ENCODE data around the gene SLC8A1. TPM values are rescaled to one million over a fixed set of nuclear protein-coding genes. Genes with fewer than 3 reads are reported as not detected.

SLC8A1 gene
- total RNA-seq, 1 donor from 2014 or later, result 1.9 TPM

GRCh38 chr2:40244251-40244650, 207.6 kb downstream of the SLC8A1 start:
- Mint-ChIP-seq H3K27ac (ENCODE audit: unreplicated experiment) (no peak overlapping the region), H3K9me3 (ENCODE audit: unreplicated experiment) (no peaks in the 10 kb centered on the region), H3K27me3 (ENCODE audit: unreplicated experiment) (no peaks in the 10 kb centered on the region), H3K36me3 (ENCODE audit: unreplicated experiment) (no peaks in the 10 kb centered on the region), H3K4me3 (ENCODE audit: unreplicated experiment) (no peak overlapping the region), H3K4me1 (ENCODE audit: low read depth, unreplicated experiment) (no peaks in the 10 kb centered on the region)
- no peak for DNase-seq
- no peak for TF ChIP-seq CTCF (IDR thresholded peaks at IDR 0.05; ENCODE audit: partially characterized antibody, unreplicated experiment)

GRCh38 chr2:40243581-40244187, 208.2 kb downstream of the SLC8A1 start:
- no peaks in the 10 kb centered on the region for H3K9me3 Mint-ChIP-seq (ENCODE audit: unreplicated experiment)
- no peak for TF ChIP-seq CTCF (IDR thresholded peaks at IDR 0.05; ENCODE audit: partially characterized antibody, unreplicated experiment)
- no peak overlapping the region for H3K4me3 Mint-ChIP-seq (ENCODE audit: unreplicated experiment)
- H3K27me3 Mint-ChIP-seq (ENCODE audit: unreplicated experiment), result no peaks in the 10 kb centered on the region
- no peaks in the 10 kb centered on the region for H3K36me3 Mint-ChIP-seq (ENCODE audit: unreplicated experiment)
- DNase-seq, result no peak
- H3K4me1 Mint-ChIP-seq (ENCODE audit: low read depth, unreplicated experiment), result no peaks in the 10 kb centered on the region
- no peak overlapping the region for H3K27ac Mint-ChIP-seq (ENCODE audit: unreplicated experiment)

GRCh38 chr2:40242315-40242714, 209.6 kb downstream of the SLC8A1 start:
- no peaks in the 10 kb centered on the region for H3K4me1 Mint-ChIP-seq (ENCODE audit: low read depth, unreplicated experiment)
- DNase-seq, result no peak
- no peak overlapping the region for H3K4me3 Mint-ChIP-seq (ENCODE audit: unreplicated experiment)
- TF ChIP-seq CTCF (IDR thresholded peaks at IDR 0.05; ENCODE audit: partially characterized antibody, unreplicated experiment), result no peak
- no peaks in the 10 kb centered on the region for H3K9me3 Mint-ChIP-seq (ENCODE audit: unreplicated experiment)
- no peak overlapping the region for H3K27ac Mint-ChIP-seq (ENCODE audit: unreplicated experiment)
- no peaks in the 10 kb centered on the region for H3K36me3 Mint-ChIP-seq (ENCODE audit: unreplicated experiment)
- no peaks in the 10 kb centered on the region for H3K27me3 Mint-ChIP-seq (ENCODE audit: unreplicated experiment)

- no peaks in the 10 kb centered on the region for H3K27me3 Mint-ChIP-seq (ENCODE audit: unreplicated experiment)
- no peaks in the 10 kb centered on the region for H3K9me3 Mint-ChIP-seq (ENCODE audit: unreplicated experiment)
- H3K4me3 Mint-ChIP-seq (ENCODE audit: unreplicated experiment), result no peak overlapping the region
- no peaks in the 10 kb centered on the region for H3K4me1 Mint-ChIP-seq (ENCODE audit: low read depth, unreplicated experiment)
- no peaks in the 10 kb centered on the region for H3K36me3 Mint-ChIP-seq (ENCODE audit: unreplicated experiment)
- TF ChIP-seq CTCF (IDR thresholded peaks at IDR 0.05; ENCODE audit: partially characterized antibody, unreplicated experiment), result no peak
- H3K27ac Mint-ChIP-seq (ENCODE audit: unreplicated experiment), result no peak overlapping the region
- no peak for DNase-seq
These were observed 211.8 kb downstream of the SLC8A1 start for GRCh38 chr2:40240070-40240469.

GRCh38 chr2:40230707-40231432, 221.0 kb downstream of the SLC8A1 start:
- Mint-ChIP-seq H3K27me3 (ENCODE audit: unreplicated experiment) (no peaks in the 10 kb centered on the region), H3K27ac (ENCODE audit: unreplicated experiment) (no peak overlapping the region), H3K4me3 (ENCODE audit: unreplicated experiment) (no peak overlapping the region), H3K9me3 (ENCODE audit: unreplicated experiment) (no peaks in the 10 kb centered on the region), H3K36me3 (ENCODE audit: unreplicated experiment) (no peaks in the 10 kb centered on the region), H3K4me1 (ENCODE audit: low read depth, unreplicated experiment) (peaks cover 1% of the 10 kb centered on the region)
- no peak for TF ChIP-seq CTCF (IDR thresholded peaks at IDR 0.05; ENCODE audit: partially characterized antibody, unreplicated experiment)
- no peak for DNase-seq
